Endothelial cell of umbilical vein (primary cell): ENCODE data around the gene NTF3. TPM values are rescaled to one million over a fixed set of nuclear protein-coding genes. Genes with fewer than 3 reads are reported as not detected.
"Not testable (repeated sequence)": the region's sequence is repeated elsewhere in the genome, so short reads cannot be mapped to it uniquely, and the experiment has no call there.

Source experiments
- BruUV-seq: library from RNA; stranded (reverse); fragments of 400-500 nt; replicated peaks from 2 replicates; lab custom pipeline; 2021; lab: Mats Ljungman, UMichigan
- CTCF ChIA-PET: fragments of 300-600, 350-600 bp; sonication (Branson Sonifier 250); formaldehyde crosslinking; loops from one replicate; lab custom pipeline; 2021; ENCODE audit warnings: antibody characterized with exemption, inconsistent platforms; lab: Charles Lee
- POLR2A ChIA-PET: fragments of 300-600, 350-600 bp; sonication (Branson Sonifier 250); formaldehyde crosslinking; loops from one replicate; lab custom pipeline; 2021; ENCODE audit warnings: antibody characterized with exemption, inconsistent platforms; lab: Charles Lee
- DNase-seq: peaks from one replicate; pipeline ENCODE4 v3.0.0-alpha.2; 2011; ENCODE audit warnings: low read depth, low spot score
- FAIRE-seq: peaks from 2 replicates; lab custom pipeline; 2011; peaks lifted over from hg19 to GRCh38; lab: Jason Lieb, UNC
- H2AFZ ChIP-seq: 2 replicates; pipeline ENCODE4 v1.6.0; 2012; ENCODE audit warnings: low read depth, low read length, control low read depth, inconsistent platforms
- H3K27ac ChIP-seq: 2 replicates; pipeline ENCODE4 v1.5.1; 2011; ENCODE audit warnings: low read depth, mild to moderate bottlenecking, control low read depth, low read length, moderate library complexity; ENCODE audit not compliant: insufficient read depth
- H3K27me3 ChIP-seq, 2 experiments: 2 replicates each; pipeline versions ENCODE4 v1.6.0 to v1.6.1; 2011; ENCODE audit warnings: low read length in 2 of 2, mixed read lengths in 1 of 2; ENCODE audit not compliant: control insufficient read depth in 2 of 2, insufficient read depth in 2 of 2
- H3K36me3 ChIP-seq, 2 experiments: 2 replicates in 1 of 2; 3 replicates in 1 of 2; pipeline ENCODE4 v1.5.1; 2011; ENCODE audit warnings: low read length in 2 of 2, mild to moderate bottlenecking in 1 of 2, moderate library complexity in 1 of 2; ENCODE audit not compliant: control insufficient read depth in 2 of 2, insufficient read depth in 2 of 2; ENCODE audit errors: extremely low read depth in 1 of 2
- H3K4me1 ChIP-seq: 3 replicates; pipeline ENCODE4 v1.5.1; 2011; ENCODE audit warnings: mild to moderate bottlenecking, low read length; ENCODE audit not compliant: control insufficient read depth, insufficient read depth; ENCODE audit errors: extremely low read depth
- H3K4me2 ChIP-seq: 2 replicates; pipeline ENCODE4 v1.6.1; 2011; ENCODE audit warnings: low read length, control low read depth, mixed read lengths; ENCODE audit not compliant: insufficient read depth
- H3K4me3 ChIP-seq, 3 experiments: fragments of 200-600 bp in 1 of 3; sonication (generic), shearing (Covaris generic) in 1 of 3; replicated peaks in 1 of 3; 2 replicates each; pipeline ENCODE4 v1.5.1; 2011 to 2016; ENCODE audit warnings: control low read depth in 3 of 3, low read length in 3 of 3, mild to moderate bottlenecking in 2 of 3, inconsistent platforms in 1 of 3, low read depth in 1 of 3, moderate library complexity in 1 of 3; ENCODE audit not compliant: insufficient read depth in 1 of 3
- H3K79me2 ChIP-seq: 2 replicates; pipeline ENCODE4 v1.6.0; 2012; ENCODE audit warnings: low read length, inconsistent platforms; ENCODE audit not compliant: control insufficient read depth, insufficient read depth
- H3K9ac ChIP-seq: replicated peaks from 2 replicates; pipeline ENCODE3; 2011; ENCODE audit warnings: low read length, control low read depth; ENCODE audit not compliant: insufficient read depth; ENCODE audit errors: extremely low read depth
- H3K9me1 ChIP-seq: replicated peaks from 3 replicates; pipeline ENCODE4 v1.6.0; 2011; ENCODE audit warnings: mild to moderate bottlenecking, low read length; ENCODE audit not compliant: control insufficient read depth, insufficient read depth; ENCODE audit errors: extremely low read depth
- H3K9me3 ChIP-seq: replicated peaks from 2 replicates; pipeline ENCODE4 v1.5.1; 2012; ENCODE audit warnings: low read length, inconsistent platforms; ENCODE audit not compliant: control insufficient read depth, insufficient read depth
- H4K20me1 ChIP-seq: replicated peaks from 2 replicates; pipeline ENCODE3; 2011; ENCODE audit warnings: mild to moderate bottlenecking, low read length; ENCODE audit not compliant: control insufficient read depth, insufficient read depth; ENCODE audit errors: extremely low read depth
- FOS ChIP-seq: IDR thresholded peaks from 2 replicates; pipeline ENCODE4 v1.6.1; 2011; ENCODE audit warnings: mild to moderate bottlenecking, low read length, moderate library complexity, borderline replicate concordance; ENCODE audit not compliant: insufficient read depth
- GATA2 ChIP-seq: IDR thresholded peaks from 2 replicates; pipeline ENCODE4 v1.7.0; 2011; ENCODE audit warnings: low read depth, mild to moderate bottlenecking, moderate library complexity, mixed read lengths, low read length; ENCODE audit not compliant: insufficient read length, insufficient read depth
- MYC ChIP-seq: IDR thresholded peaks from one replicate; pipeline ENCODE4 v1.6.1; 2011; ENCODE audit warnings: mild to moderate bottlenecking, low read depth, low read length
- POLR2A ChIP-seq: IDR thresholded peaks from 2 replicates; pipeline ENCODE4 v1.6.1; 2012; ENCODE audit warnings: low read depth, mild to moderate bottlenecking, control low read depth, low read length
- dilution Hi-C: fragments of 300-500 bp; cut with MboI; formaldehyde crosslinking; loops from one replicate; pipeline ENCODE4 v1.15.0; 2019; ENCODE audit warnings: low sequenced_read_pairs; ENCODE audit not compliant: extremely low pct_ligation_motif_present
- intact Hi-C: fragments of 100-400 bp; cut with micrococcal nuclease; formaldehyde crosslinking; loops from one replicate; pipeline ENCODE4 v1.10.0; 2022
- polyA plus RNA-seq, 4 experiments: library from polyadenylated mRNA; depleted of rRNA in 3 of 4; stranded (reverse) in 3 of 4; unstranded in 1 of 4; fragments of >200 nt; gene quantifications; 2 replicates each; pipeline versions ENCODE4 v1.2.1 to v1.2.3, GENCODE V29; 2011 to 2012; ENCODE audit warnings: missing spikeins in 1 of 4
- total RNA-seq: library from RNA; stranded (reverse); gene quantifications from 2 replicates; pipeline ENCODE4 v1.2.3, GENCODE V29; 2021
- TF ChIP-seq, protein P1 (sequence below): IDR thresholded peaks from 2 replicates; pipeline ENCODE4 v1.6.1; 2011; ENCODE audit not compliant: insufficient read depth, insufficient read length

NTF3 gene
- total and polyA plus RNA-seq, 2 donors (not counting 3 experiments of a cell fraction or from before 2014, with no cell fraction given) = not detected

DNA sequence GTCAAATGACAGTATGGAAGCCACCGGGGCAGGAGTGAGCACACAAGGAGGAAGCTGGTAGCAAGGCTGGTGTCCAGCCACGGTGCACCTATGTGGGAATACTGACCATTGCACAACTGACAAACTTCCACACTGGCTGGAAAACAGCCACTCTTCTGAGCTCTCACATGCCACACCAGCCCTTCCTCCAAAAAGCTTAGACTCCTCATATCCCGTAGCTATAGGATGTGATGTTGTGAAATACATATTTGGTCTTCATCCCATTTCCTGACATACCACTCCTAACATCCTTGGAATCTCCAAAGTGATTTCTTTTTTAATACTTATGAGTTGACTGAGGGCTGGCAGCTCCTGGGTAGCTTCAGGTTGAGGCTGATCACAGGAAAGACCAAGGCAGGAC lies 103.6 kb downstream of the NTF3 start:
- H3K4me1 ChIP-seq = no peaks in the 10 kb centered on the region
- H3K36me3 ChIP-seq = no peaks in the 10 kb centered on the region
- dilution Hi-C loops = no loop called here
- no peak overlapping the region for H3K4me3 ChIP-seq
- BruUV-seq = no TSS peak
- H3K27me3 ChIP-seq = peaks cover 18 to 51% of the 10 kb centered on the region in 2 experiments
- H3K9me1 ChIP-seq = no peaks in the 10 kb centered on the region
- no peak overlapping the region for H3K9ac ChIP-seq
- ChIA-PET CTCF (no interaction called here), POLR2A (no interaction called here)
- H3K27ac ChIP-seq = no peak overlapping the region
- TF ChIP-seq MYC (no peak), FOS (no peak), POLR2A (no peak), GATA2 (no peak)
- TF ChIP-seq, protein P1, sequence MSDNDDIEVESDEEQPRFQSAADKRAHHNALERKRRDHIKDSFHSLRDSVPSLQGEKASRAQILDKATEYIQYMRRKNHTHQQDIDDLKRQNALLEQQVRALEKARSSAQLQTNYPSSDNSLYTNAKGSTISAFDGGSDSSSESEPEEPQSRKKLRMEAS = no peak
- intact Hi-C loops = no loop called here
- no peaks in the 10 kb centered on the region for H3K79me2 ChIP-seq
- H3K9me3 ChIP-seq = no peaks in the 10 kb centered on the region
- no peak overlapping the region for H3K4me2 ChIP-seq
- H4K20me1 ChIP-seq = no peaks in the 10 kb centered on the region
- no peak for FAIRE-seq
- no peak overlapping the region for H2AFZ ChIP-seq
- DNase-seq = no peak

DNA sequence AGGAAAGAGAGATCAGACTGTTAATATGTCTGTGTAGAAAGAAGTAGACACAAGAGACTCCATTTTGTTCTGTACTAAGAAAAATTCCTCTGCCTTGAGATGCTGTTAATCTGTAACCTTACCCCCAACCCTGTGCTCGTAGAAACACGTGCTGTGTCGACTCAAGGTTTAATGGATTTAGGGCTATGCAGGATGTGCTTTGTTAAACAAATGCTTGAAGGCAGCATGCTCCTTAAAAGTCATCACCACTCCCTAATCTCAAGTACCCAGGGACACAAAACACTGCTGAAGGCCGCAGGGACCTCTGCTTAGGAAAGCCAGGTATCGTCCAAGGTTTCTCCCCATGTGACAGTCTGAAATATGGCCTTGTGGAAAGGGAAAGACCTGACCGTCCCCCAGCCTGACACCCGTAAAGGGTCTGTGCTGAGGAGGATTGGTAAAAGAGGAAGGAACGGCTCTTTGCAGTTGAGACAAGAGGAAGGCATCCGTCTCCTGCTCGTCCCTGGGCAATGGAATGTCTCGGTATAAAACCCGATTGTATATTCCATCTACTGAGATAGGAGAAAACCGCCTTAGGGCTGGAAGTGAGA lies 105.2 kb downstream of the NTF3 start:
- H3K9me1 ChIP-seq, H2AFZ ChIP-seq, CTCF ChIA-PET, BruUV-seq, FAIRE-seq, intact Hi-C loops, H3K9ac ChIP-seq, DNase-seq, H3K27ac ChIP-seq, H3K36me3 ChIP-seq, POLR2A ChIA-PET, H3K4me1 ChIP-seq, H3K4me3 ChIP-seq, dilution Hi-C loops, H4K20me1 ChIP-seq, H3K4me2 ChIP-seq, H3K9me3 ChIP-seq, H3K79me2 ChIP-seq: not testable (repeated sequence)
- H3K27me3 ChIP-seq = peaks cover 13 to 37% of the 10 kb centered on the region in 2 experiments
